ENCODE data around the gene SERPINI1. TPM values are rescaled to one million over a fixed set of nuclear protein-coding genes. Genes with fewer than 3 reads are reported as not detected.
A peak's percentile ranks its signal among the peaks of the same experiment; 100 is the strongest.

SERPINI1 gene
- total and polyA plus RNA-seq, 5 donors: 3.0 to 6.4 (median 3.0) TPM

DNA sequence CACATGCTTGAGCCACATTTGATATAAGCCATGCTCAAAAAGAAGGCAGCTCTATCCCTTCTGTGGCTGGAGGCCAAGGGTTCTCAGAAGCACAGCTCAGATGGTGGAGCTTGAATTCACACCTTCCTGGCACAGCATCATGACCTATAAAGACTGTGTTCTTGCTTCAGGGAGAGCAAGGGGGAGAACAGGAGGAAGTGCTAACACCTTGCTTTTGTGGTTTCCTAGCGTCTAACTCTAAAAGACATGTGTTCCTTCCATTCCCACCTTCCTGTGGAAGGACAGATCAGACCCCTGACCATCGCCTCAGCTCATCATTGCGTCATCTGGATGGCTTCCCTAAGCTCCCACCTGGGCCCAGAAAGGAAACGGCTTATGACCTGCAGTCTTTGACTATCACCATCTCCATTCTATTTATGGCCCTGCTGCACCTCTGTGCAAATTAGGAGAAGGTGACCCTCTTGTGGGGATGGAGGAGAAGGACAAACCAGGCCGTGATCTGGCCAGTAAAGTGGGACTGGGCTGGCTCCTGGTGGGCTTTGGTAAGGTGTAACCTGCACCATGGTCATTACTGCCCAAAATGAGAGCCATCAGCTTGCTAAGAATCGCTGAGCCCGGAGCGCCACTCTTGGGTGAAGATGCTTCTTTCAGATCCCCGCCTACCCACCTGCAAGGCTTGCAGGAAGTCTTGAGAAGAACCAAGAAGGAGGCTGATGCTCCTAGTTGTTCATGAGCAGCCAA is 128.5 kb downstream of the SERPINI1 start:
- WGBS: 82% methylated on average over 9 of the region's 9 CpGs
- no peaks in the 10 kb centered on the region for H3K27me3 ChIP-seq (ENCODE audit: control insufficient read depth, insufficient read depth)
- ATAC-seq (no peak), DNase-seq (peak in 2 of 3 donors; percentile 24 to 37)
- intact Hi-C loops (cut with DNase I): no loop called here
- H3K27ac ChIP-seq (ENCODE audit: low read length): peak overlapping the region; percentile 92
- no peaks in the 10 kb centered on the region for H3K9me3 ChIP-seq (ENCODE audit: control insufficient read depth, low read length)
- no peak overlapping the region for H3K4me3 ChIP-seq (ENCODE audit: low read length)
- peaks cover 7% of the 10 kb centered on the region for H3K4me1 ChIP-seq (ENCODE audit: control insufficient read depth, insufficient read depth, low read length)

DNA sequence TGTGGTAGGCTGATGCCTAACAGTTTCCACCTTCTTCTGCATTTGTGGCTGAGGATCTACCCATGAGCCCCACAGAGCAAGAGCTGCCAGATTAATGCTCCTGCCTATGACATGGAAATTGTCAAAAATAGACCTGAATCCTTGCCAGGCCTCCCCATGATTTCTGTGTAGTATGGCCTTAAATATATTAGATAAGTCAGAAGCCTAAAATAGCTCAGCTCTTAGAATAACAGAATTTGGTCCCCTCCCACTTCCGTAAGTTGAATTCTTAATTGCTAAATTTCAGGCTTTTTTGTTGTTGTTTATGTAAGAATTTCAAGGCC is 129.0 kb downstream of the SERPINI1 start:
- Histone ChIP-seq H3K4me1 (ENCODE audit: control insufficient read depth, insufficient read depth, low read length) (peaks cover 7% of the 10 kb centered on the region), H3K27me3 (ENCODE audit: control insufficient read depth, insufficient read depth) (no peaks in the 10 kb centered on the region), H3K4me3 (ENCODE audit: low read length) (peak overlapping the region; percentile 44), H3K9me3 (ENCODE audit: control insufficient read depth, low read length) (no peaks in the 10 kb centered on the region), H3K27ac (ENCODE audit: low read length) (peak overlapping the region; percentile 92)
- no peak for DNase-seq
- ATAC-seq: peak; percentile 54 to 73
- intact Hi-C loops (cut with DNase I): no loop called here
- 38% methylated on average over 1 of the region's 1 CpG for WGBS

- WGBS: 62% methylated on average over 1 of the region's 1 CpG
- peak overlapping the region; percentile 34 for H3K4me3 ChIP-seq (ENCODE audit: low read length)
These were observed 130.8 kb downstream of the SERPINI1 start for GRCh38 chr3:167866331-167866730.

GRCh38 chr3:167867981-167868380 is 132.5 kb downstream of the SERPINI1 start:
- 71% methylated on average over 1 of the region's 1 CpG for WGBS
- Histone ChIP-seq H3K27ac (ENCODE audit: low read length) (no peak overlapping the region), H3K27me3 (ENCODE audit: control insufficient read depth, insufficient read depth) (no peaks in the 10 kb centered on the region), H3K9me3 (ENCODE audit: control insufficient read depth, low read length) (no peaks in the 10 kb centered on the region), H3K4me3 (ENCODE audit: low read length) (no peak overlapping the region), H3K4me1 (ENCODE audit: control insufficient read depth, insufficient read depth, low read length) (peaks cover 7% of the 10 kb centered on the region)
- intact Hi-C loops (cut with DNase I): no loop called here
- DNase-seq (no peak), ATAC-seq (no peak)

More at GRCh38 chr3:167866331-167866730, 130.8 kb downstream of the SERPINI1 start:
- Histone ChIP-seq H3K27me3 (ENCODE audit: control insufficient read depth, insufficient read depth) (no peaks in the 10 kb centered on the region), H3K27ac (ENCODE audit: low read length) (no peak overlapping the region), H3K9me3 (ENCODE audit: control insufficient read depth, low read length) (no peaks in the 10 kb centered on the region), H3K4me1 (ENCODE audit: control insufficient read depth, insufficient read depth, low read length) (peaks cover 7% of the 10 kb centered on the region)
- ATAC-seq (no peak), DNase-seq (no peak)
- intact Hi-C loops (cut with DNase I): no loop called here

DNA sequence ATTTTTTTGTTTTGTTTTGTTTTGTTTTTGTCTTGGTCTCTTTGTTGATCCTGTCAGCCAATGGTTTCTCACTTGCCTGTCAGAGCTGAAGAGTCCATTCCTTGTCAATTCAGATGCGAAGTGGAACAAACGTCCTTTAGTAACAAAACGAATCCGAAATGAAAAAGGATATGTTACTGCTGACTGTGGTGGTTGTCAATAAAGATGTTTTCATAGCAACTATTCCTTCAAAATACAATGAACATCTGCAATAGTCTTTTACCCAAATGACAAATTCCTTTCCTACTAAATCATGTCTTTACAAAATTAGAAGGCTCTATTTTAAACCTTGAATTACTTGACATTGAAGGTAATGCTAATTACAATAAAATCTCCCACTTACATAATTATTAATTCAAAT is 134.7 kb downstream of the SERPINI1 start:
- ATAC-seq (no peak), DNase-seq (no peak)
- 55% methylated on average over 4 of the region's 4 CpGs for WGBS
- H3K4me1 ChIP-seq (ENCODE audit: control insufficient read depth, insufficient read depth, low read length): no peaks in the 10 kb centered on the region
- H3K27ac ChIP-seq (ENCODE audit: low read length): no peak overlapping the region
- H3K9me3 ChIP-seq (ENCODE audit: control insufficient read depth, low read length): no peaks in the 10 kb centered on the region
- peak overlapping the region; percentile 20 for H3K4me3 ChIP-seq (ENCODE audit: low read length)
- intact Hi-C loops (cut with DNase I): loop anchor here in 1 of 4 donors (10.0 kb wide), 1 partner anchor 135 kb away; the partner anchor contains the start of genes PDCD10 and SERPINI1
- no peaks in the 10 kb centered on the region for H3K27me3 ChIP-seq (ENCODE audit: control insufficient read depth, insufficient read depth)

- 71% methylated on average over 4 of the region's 4 CpGs for WGBS
- H3K4me3 ChIP-seq (ENCODE audit: low read length): no peak overlapping the region
- H3K4me1 ChIP-seq (ENCODE audit: control insufficient read depth, insufficient read depth, low read length): no peaks in the 10 kb centered on the region
- H3K9me3 ChIP-seq (ENCODE audit: control insufficient read depth, low read length): no peaks in the 10 kb centered on the region
- H3K27ac ChIP-seq (ENCODE audit: low read length): peak overlapping the region; percentile 71
- H3K27me3 ChIP-seq (ENCODE audit: control insufficient read depth, insufficient read depth): no peaks in the 10 kb centered on the region
- no peak for DNase-seq
- intact Hi-C loops (cut with DNase I): loop anchor here in 1 of 4 donors (10.0 kb wide), 1 partner anchor 136 kb away; the partner anchor contains the start of genes PDCD10 and SERPINI1
- ATAC-seq: no peak
These were observed 135.2 kb downstream of the SERPINI1 start for GRCh38 chr3:167870759-167871158.

DNA sequence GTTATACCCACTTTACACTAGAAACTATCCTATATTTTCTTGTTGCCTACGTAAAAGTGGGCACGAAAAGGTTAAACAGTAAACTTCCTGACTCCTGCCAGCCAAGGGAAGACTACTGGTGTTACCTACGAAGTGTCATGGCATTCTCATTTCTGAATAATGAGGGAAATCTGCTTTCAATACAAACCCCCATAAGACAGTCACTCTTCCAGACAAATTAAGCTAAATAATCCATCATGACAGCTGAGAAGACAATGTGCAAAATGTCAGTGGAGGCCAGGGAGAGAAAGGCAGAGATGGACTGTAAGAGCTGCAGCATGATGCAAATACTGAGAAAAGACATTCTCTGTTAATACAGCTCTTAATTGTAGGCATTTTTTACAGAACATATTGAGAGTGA is 136.5 kb downstream of the SERPINI1 start:
- H3K27ac ChIP-seq (ENCODE audit: low read length): no peak overlapping the region
- H3K4me3 ChIP-seq (ENCODE audit: low read length): no peak overlapping the region
- ATAC-seq: no peak
- no peaks in the 10 kb centered on the region for H3K9me3 ChIP-seq (ENCODE audit: control insufficient read depth, low read length)
- 61% methylated on average over 3 of the region's 3 CpGs for WGBS
- no peaks in the 10 kb centered on the region for H3K27me3 ChIP-seq (ENCODE audit: control insufficient read depth, insufficient read depth)
- no peaks in the 10 kb centered on the region for H3K4me1 ChIP-seq (ENCODE audit: control insufficient read depth, insufficient read depth, low read length)
- no peak for DNase-seq
- intact Hi-C loops (cut with DNase I): loop anchor here in 1 of 4 donors (10.0 kb wide), 1 partner anchor 137 kb away; the partner anchor contains the start of genes PDCD10 and SERPINI1

- intact Hi-C loops (cut with DNase I): loop anchor here in 1 of 4 donors (10.0 kb wide), 1 partner anchor 138 kb away; the partner anchor contains the start of genes PDCD10 and SERPINI1
- ATAC-seq (no peak), DNase-seq (no peak)
- Histone ChIP-seq H3K27me3 (ENCODE audit: control insufficient read depth, insufficient read depth) (no peaks in the 10 kb centered on the region), H3K9me3 (ENCODE audit: control insufficient read depth, low read length) (no peaks in the 10 kb centered on the region), H3K4me1 (ENCODE audit: control insufficient read depth, insufficient read depth, low read length) (no peaks in the 10 kb centered on the region), H3K4me3 (ENCODE audit: low read length) (no peak overlapping the region), H3K27ac (ENCODE audit: low read length) (no peak overlapping the region)
- 49% methylated on average over 1 of the region's 1 CpG for WGBS
These were observed 137.4 kb downstream of the SERPINI1 start for GRCh38 chr3:167872941-167873340.

- Histone ChIP-seq H3K27me3 (ENCODE audit: control insufficient read depth, insufficient read depth) (no peaks in the 10 kb centered on the region), H3K27ac (ENCODE audit: low read length) (peak overlapping the region; percentile 45), H3K9me3 (ENCODE audit: control insufficient read depth, low read length) (no peaks in the 10 kb centered on the region), H3K4me3 (ENCODE audit: low read length) (no peak overlapping the region), H3K4me1 (ENCODE audit: control insufficient read depth, insufficient read depth, low read length) (no peaks in the 10 kb centered on the region)
- intact Hi-C loops (cut with DNase I): loop anchor here in 1 of 4 donors (10.0 kb wide), 1 partner anchor 140 kb away; the partner anchor contains the start of genes PDCD10 and SERPINI1
- ATAC-seq (no peak), DNase-seq (no peak)
These were observed 139.3 kb downstream of the SERPINI1 start for GRCh38 chr3:167874671-167875372.
